ENCODE data around the gene SF3B3. TPM values are rescaled to one million over a fixed set of nuclear protein-coding genes. Genes with fewer than 3 reads are reported as not detected.

SF3B3 gene
- total RNA-seq, 4 donors from 2014 or later: 138 to 233 (median 143) TPM

GRCh38 chr16:70548936-70549335, 25.3 kb downstream of the SF3B3 start:
- H3K4me3 ChIP-seq (ENCODE audit: low read depth, poor library complexity, severe bottlenecking): no peak overlapping the region
- no peak for DNase-seq (ENCODE audit: low spot score in 2 of 2)
- WGBS, 2 donors: 65 to 68% methylated on average over 2 of the region's 2 CpGs
- TF ChIP-seq POLR2A (IDR thresholded peaks at IDR 0.05): no peak
- intact Hi-C loops (cut with DNase I; ENCODE audit: low total_unique reads): no loop called here

- no peak for DNase-seq (ENCODE audit: low spot score in 2 of 2)
- 43 to 85% methylated on average over 1 of the region's 1 CpG for WGBS, 2 donors
Measured at GRCh38 chr16:70550082-70550481, 26.5 kb downstream of the SF3B3 start.

GRCh38 chr16:70551788-70552187, 28.2 kb downstream of the SF3B3 start:
- intact Hi-C loops (cut with DNase I; ENCODE audit: low total_unique reads): no loop called here
- WGBS, 2 donors: 75 to 88% methylated on average over 3 of the region's 3 CpGs

More at GRCh38 chr16:70550082-70550481, 26.5 kb downstream of the SF3B3 start:
- intact Hi-C loops (cut with DNase I; ENCODE audit: low total_unique reads): no loop called here
- H3K4me3 ChIP-seq (ENCODE audit: low read depth, poor library complexity, severe bottlenecking): no peak overlapping the region
- TF ChIP-seq CTCF (IDR thresholded peaks at IDR 0.05) (no peak), POLR2A (IDR thresholded peaks at IDR 0.05) (no peak)

DNA sequence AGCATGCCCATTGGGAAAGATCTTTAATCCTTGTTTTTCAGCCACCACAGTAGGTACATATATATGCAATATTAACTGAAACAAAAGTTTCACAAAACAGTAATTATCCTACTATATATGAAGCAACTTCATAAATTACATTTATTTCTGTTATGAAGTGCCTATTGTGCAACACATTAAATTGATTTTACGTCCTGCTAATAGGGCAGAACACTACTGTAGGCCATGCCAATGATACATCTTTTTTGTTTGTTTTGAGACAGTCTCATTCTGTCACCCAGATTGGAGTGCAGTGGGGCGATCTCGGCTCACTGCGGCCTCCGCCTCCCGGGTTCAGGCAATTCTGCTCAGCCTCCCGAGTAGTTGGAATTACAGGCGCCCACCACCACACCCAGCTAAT, 29.1 kb downstream of the SF3B3 start:
- intact Hi-C loops (cut with DNase I; ENCODE audit: low total_unique reads): no loop called here
- TF ChIP-seq POLR2A (IDR thresholded peaks at IDR 0.05): no peak
- TF ChIP-seq CTCF (IDR thresholded peaks at IDR 0.05): no peak
- DNase-seq (ENCODE audit: low spot score in 2 of 2): no peak
- H3K4me3 ChIP-seq (ENCODE audit: low read depth, poor library complexity, severe bottlenecking): no peak overlapping the region
- WGBS, 2 donors: 88 to 94% methylated on average over 8 of the region's 8 CpGs

More at GRCh38 chr16:70551788-70552187, 28.2 kb downstream of the SF3B3 start:
- no peak overlapping the region for H3K4me3 ChIP-seq (ENCODE audit: low read depth, poor library complexity, severe bottlenecking)
- TF ChIP-seq POLR2A (IDR thresholded peaks at IDR 0.05) (no peak), CTCF (IDR thresholded peaks at IDR 0.05) (no peak)
- no peak for DNase-seq (ENCODE audit: low spot score in 2 of 2)

- no peak for DNase-seq (ENCODE audit: low spot score in 2 of 2)
- intact Hi-C loops (cut with DNase I; ENCODE audit: low total_unique reads): no loop called here
- no peak overlapping the region for H3K4me3 ChIP-seq (ENCODE audit: low read depth, poor library complexity, severe bottlenecking)
- TF ChIP-seq CTCF (IDR thresholded peaks at IDR 0.05) (no peak), POLR2A (IDR thresholded peaks at IDR 0.05) (no peak)
Measured at GRCh38 chr16:70553645-70554044, 30.0 kb downstream of the SF3B3 start.

- TF ChIP-seq CTCF (IDR thresholded peaks at IDR 0.05) (no peak), POLR2A (IDR thresholded peaks at IDR 0.05) (no peak)
- intact Hi-C loops (cut with DNase I; ENCODE audit: low total_unique reads): no loop called here
- H3K4me3 ChIP-seq (ENCODE audit: low read depth, poor library complexity, severe bottlenecking): no peak overlapping the region
- no peak for DNase-seq (ENCODE audit: low spot score in 2 of 2)
- 89 to 96% methylated on average over 3 of the region's 3 CpGs for WGBS, 2 donors
Measured at GRCh38 chr16:70556063-70556462, 32.4 kb downstream of the SF3B3 start.
